Measurements from ENCODE around the gene TBX4. TPM values are rescaled to one million over a fixed set of nuclear protein-coding genes. Genes with fewer than 3 reads are reported as not detected.
"Not testable (repeated sequence)": the region's sequence is repeated elsewhere in the genome, so short reads cannot be mapped to it uniquely, and the experiment has no call there.

Gene TBX4
- total RNA-seq, 4 donors from 2014 or later = not detected

- Histone ChIP-seq H3K4me1 (no peaks in the 10 kb centered on the region), H3K36me3 (no peaks in the 10 kb centered on the region), H3K27me3 (no peaks in the 10 kb centered on the region), H3K9me3 (no peaks in the 10 kb centered on the region), H3K4me3 (no peak overlapping the region), H3K27ac (no peak overlapping the region)
- no peak for DNase-seq
- TF ChIP-seq POLR2A (IDR thresholded peaks at IDR 0.05) = no peak
- TF ChIP-seq, protein P1, sequence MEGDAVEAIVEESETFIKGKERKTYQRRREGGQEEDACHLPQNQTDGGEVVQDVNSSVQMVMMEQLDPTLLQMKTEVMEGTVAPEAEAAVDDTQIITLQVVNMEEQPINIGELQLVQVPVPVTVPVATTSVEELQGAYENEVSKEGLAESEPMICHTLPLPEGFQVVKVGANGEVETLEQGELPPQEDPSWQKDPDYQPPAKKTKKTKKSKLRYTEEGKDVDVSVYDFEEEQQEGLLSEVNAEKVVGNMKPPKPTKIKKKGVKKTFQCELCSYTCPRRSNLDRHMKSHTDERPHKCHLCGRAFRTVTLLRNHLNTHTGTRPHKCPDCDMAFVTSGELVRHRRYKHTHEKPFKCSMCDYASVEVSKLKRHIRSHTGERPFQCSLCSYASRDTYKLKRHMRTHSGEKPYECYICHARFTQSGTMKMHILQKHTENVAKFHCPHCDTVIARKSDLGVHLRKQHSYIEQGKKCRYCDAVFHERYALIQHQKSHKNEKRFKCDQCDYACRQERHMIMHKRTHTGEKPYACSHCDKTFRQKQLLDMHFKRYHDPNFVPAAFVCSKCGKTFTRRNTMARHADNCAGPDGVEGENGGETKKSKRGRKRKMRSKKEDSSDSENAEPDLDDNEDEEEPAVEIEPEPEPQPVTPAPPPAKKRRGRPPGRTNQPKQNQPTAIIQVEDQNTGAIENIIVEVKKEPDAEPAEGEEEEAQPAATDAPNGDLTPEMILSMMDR (IDR thresholded peaks at IDR 0.05) = no peak
Observed at GRCh38 chr17:61444831-61445230, 7.4 kb upstream of the TBX4 start.

DNA sequence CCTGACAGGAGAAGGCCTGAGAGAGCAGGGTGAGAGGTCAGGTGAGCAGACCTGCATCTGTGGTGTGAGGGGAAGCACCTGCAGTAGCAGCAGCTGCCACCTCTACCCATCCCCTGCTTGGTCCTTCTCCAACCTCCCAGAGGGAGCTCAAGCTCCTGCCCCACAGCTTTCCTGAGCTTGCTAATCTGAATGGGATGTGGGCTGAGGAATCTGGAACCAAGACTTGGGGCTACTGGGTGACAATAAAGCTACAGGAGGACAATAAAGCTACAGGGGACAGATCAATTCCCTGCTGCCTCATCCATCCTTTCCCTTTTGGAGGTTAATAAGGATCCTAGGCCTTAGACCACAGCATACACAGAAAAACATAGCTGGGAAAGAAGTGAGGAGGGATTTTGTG, 4.9 kb upstream of the TBX4 start:
- no peak overlapping the region for H3K27ac ChIP-seq
- H3K9me3 ChIP-seq = no peaks in the 10 kb centered on the region
- no peak for DNase-seq
- no peak overlapping the region for H3K4me3 ChIP-seq
- TF ChIP-seq POLR2A (IDR thresholded peaks at IDR 0.05) = no peak
- peaks cover 0 to 11% (median 4%) of the 10 kb centered on the region in 4 donors for H3K4me1 ChIP-seq
- no peaks in the 10 kb centered on the region for H3K36me3 ChIP-seq
- peaks cover 0 to 10% of the 10 kb centered on the region in 2 donors for H3K27me3 ChIP-seq

DNA sequence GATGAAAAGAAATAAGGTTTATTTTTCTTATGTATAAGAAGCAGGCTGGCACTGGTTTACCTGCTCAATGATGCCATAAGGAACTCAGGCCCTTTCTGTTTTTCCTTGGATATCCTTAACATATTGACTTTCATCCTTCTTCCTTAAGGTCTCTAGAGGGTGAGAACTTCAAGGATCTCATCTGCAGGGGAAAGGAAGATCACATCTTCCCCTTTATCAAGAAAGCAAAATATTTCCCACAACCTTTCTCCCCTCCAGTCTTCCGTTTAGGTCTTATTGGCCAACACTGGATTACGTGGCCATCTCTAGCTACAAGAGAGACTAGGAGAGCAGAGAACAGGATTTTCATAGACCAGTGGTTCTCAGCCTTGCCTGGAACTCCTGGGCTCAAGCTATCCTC, 4.2 kb upstream of the TBX4 start:
- H3K27me3 ChIP-seq = peaks cover 0 to 16% of the 10 kb centered on the region in 2 donors
- H3K27ac ChIP-seq = no peak overlapping the region
- peaks cover 0 to 13% (median 6%) of the 10 kb centered on the region in 4 donors for H3K4me1 ChIP-seq
- no peaks in the 10 kb centered on the region for H3K36me3 ChIP-seq
- no peak for DNase-seq
- no peak overlapping the region for H3K4me3 ChIP-seq
- TF ChIP-seq POLR2A (IDR thresholded peaks at IDR 0.05) = no peak
- TF ChIP-seq, protein P1 (IDR thresholded peaks at IDR 0.05) = no peak
- no peaks in the 10 kb centered on the region for H3K9me3 ChIP-seq

GRCh38 chr17:61449140-61449539, 3.1 kb upstream of the TBX4 start:
- not testable (repeated sequence) for DNase-seq, H3K27ac ChIP-seq, H3K9me3 ChIP-seq, H3K36me3 ChIP-seq, H3K4me3 ChIP-seq
- H3K4me1 ChIP-seq = peaks cover 0 to 13% (median 6%) of the 10 kb centered on the region in 4 donors
- H3K27me3 ChIP-seq = peaks cover 0 to 19% of the 10 kb centered on the region in 2 donors

DNA sequence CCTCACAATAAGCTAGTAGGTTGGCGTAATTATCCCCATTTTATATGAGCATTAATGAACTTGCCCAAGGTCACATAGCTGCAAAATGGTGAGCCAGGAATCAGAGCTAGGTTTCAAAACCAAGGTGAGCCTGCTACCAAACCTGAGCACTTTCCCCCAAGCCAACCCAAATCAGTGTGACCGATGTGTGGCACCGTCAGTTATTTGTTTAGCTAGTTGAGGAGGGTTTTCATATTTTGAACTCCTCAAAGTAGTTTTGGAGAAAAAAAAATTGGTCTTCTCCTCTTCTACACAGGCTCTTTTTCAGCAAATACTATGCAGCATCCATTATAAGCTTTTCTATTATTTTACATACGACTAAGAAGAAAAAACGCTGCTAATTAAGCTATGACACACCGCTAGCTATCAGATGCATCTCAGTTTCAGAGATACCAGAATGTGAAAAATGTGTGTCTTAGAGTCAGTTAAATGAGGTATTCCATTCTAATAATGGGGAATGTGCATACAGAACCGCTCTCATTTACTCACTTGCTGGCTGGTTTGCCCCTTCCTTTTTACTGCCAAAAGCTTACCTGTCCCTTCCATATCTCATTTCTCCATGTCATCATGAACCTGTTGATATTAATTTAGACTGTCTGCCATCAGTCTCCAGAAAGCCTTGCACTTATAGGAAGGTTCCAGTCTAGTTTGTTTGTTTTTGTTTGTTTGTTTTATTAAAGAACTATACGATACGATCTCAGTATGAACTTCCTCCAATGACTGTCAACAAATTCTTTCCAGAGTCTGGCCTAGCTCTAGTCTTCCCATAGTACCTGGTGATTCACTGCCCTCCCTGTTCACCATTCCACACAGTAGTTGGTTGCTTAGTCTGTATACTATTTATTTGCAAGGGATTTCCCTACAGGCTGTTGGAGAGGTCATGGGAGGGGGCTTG, 2.2 kb upstream of the TBX4 start:
- TF ChIP-seq, protein P1 (IDR thresholded peaks at IDR 0.05) = no peak
- no peak for TF ChIP-seq POLR2A (IDR thresholded peaks at IDR 0.05)
- peaks cover 0 to 21% (median 6%) of the 10 kb centered on the region in 4 donors for H3K4me1 ChIP-seq
- no peak overlapping the region for H3K4me3 ChIP-seq
- peaks cover 0 to 27% of the 10 kb centered on the region in 2 donors for H3K27me3 ChIP-seq
- H3K27ac ChIP-seq = no peak overlapping the region
- no peak for DNase-seq
- H3K36me3 ChIP-seq = no peaks in the 10 kb centered on the region
- H3K9me3 ChIP-seq = no peaks in the 10 kb centered on the region

DNA sequence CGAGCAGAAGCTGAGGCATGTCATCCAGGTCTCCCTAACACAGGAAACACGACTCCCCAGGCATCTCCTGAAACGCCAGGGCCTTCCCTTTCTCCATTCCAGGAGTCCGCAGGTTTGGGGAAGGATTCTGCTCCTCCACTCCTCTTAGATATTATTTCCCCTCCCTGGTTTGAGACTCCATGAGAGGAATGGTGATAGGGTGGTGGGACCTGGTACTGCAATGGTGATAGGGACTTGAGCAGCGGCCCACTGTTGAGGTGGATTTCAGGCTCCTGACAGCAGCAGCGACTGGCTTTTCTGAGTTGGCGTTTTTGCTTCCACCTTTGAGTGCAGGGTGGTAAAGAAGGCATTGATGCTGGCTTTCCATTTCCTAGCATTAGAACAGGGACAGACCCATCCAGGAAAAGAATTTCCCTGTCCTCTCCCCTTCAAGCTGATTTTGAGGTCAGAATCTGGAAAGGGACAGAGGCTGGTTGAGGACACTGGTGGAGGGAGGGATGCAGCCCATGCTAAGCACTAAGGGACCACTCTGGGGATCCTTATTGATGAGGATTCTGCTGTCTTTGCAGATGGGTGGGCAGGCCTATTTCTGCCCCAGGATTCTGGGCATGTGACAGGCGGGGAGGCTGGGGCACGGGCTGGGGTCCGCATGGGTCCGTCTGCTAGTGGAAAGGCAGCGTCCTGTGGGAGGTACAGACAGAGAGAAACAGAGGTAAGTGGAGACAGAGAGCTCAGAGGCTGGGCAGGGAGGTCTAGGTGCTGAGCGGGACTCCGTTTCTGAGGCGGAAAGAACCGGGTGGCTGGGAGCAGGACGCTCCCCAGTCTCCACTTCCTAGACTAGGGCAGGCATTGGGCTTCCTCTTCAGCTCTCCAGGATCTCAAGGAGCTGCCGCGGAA, 1.3 kb upstream of the TBX4 start:
- peaks cover 0 to 34% of the 10 kb centered on the region in 2 donors for H3K27me3 ChIP-seq
- no peak overlapping the region for H3K4me3 ChIP-seq

More for the DNA sequence above, 1.3 kb upstream of the TBX4 start:
- peaks cover 0 to 21% (median 6%) of the 10 kb centered on the region in 4 donors for H3K4me1 ChIP-seq
- DNase-seq = no peak
- H3K9me3 ChIP-seq = no peaks in the 10 kb centered on the region
- no peak overlapping the region for H3K27ac ChIP-seq
- TF ChIP-seq POLR2A (IDR thresholded peaks at IDR 0.05) = no peak
- TF ChIP-seq, protein P1 (IDR thresholded peaks at IDR 0.05) = no peak
- no peaks in the 10 kb centered on the region for H3K36me3 ChIP-seq

Data from Peyer's patch (tissue), 4 donors.